Stromal cell of bone marrow (primary cell): ENCODE measurements around the gene MYO9A.

Experiments used
- DNase-seq: peaks from one replicate; pipeline ENCODE4 v3.0.0-alpha.2; 2012; ENCODE audit warnings: low read depth

Gene MYO9A

DNA sequence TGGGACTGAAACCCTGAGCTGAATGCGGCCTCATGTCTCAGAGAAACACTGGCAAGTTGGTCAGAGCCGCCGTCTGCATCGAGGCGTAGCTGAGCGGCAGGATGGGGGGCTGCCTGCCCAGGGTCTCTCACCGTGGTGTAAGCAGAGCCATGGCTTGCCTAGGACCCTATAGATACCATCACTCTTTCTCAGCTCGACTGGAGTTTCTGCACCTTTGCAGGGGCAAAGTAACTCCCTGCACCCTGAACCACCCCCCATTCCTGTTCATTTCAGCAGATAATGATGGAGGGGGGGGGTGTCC, 336.0 kb downstream of the MYO9A start:
- no peak for DNase-seq

DNA sequence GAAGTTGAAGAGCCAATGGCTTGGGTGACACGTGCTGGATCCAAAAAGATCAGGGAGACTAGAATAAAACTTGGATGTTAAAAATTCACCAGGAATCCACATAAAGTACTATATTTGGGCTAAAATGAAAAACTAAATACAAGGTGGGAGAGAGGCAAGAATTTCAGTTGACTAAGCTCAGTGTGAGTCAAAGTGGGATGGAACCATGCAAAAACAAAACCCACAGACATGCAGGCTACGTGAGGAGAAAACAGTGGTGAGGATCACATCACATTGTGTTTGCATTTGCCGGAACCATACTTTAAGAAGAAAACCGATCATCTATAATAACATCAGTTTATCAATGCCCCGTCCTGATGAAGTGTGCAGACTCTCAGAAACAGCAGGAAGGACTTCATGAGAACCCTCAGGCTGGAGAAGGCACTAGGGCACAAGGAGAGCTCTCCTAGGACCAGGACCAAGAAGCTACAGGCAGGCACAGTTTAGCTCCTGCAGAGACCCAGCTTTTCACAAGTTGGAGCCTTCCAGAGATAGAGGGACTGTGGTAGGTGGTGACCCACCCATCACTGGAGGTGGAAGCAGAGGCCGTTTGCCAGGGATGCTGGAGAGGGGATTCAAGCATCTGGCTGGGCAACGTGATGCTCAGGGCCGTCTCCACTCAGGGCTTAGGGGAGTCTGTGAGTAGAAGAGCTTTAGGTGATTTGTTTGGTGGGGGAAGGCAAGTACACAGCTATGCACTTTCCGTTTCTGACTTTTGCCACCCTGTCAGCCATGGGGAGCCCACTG, 336.6 kb downstream of the MYO9A start:
- DNase-seq: no peak

DNA sequence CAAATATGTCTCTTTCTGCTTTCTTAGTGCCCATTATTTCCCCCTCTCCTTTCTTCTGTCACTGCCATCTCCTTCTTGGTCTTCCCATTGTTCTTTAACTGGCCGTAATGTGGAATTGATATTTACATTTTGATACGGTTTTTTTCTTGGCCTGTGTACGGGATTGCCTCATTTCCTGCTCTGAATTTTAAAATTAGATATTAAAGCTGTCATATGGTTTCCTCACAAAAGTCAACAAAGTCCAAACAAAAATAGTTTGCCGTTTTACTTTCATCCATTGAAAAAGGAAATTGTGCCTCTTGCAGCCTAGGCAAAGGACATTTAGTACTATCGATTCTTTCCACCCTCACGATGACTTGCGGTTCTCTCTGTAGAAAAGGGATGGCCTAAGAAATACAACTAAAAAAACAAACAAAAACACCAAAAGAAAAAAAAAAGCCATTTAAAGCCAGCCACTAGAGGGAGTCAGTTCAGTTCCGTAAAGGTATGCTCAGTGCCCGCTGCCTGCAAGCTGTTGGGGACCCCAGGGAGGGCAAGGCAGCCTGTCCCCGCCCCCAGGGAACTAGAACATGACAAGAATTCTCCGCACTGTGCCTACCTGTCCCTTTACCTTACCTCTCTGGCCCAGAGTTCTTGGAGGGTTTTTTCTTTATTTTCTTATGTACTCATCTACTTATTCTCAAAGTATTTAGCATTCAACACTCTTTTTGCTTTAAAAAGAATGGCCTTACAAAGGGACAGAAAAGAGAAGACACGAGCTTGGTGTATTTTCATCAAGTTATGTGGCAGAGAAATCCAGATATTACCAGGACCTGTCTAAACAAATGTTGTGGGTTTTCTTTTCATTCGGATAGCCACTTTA, 337.6 kb downstream of the MYO9A start:
- peak; percentile 43 for DNase-seq

DNA sequence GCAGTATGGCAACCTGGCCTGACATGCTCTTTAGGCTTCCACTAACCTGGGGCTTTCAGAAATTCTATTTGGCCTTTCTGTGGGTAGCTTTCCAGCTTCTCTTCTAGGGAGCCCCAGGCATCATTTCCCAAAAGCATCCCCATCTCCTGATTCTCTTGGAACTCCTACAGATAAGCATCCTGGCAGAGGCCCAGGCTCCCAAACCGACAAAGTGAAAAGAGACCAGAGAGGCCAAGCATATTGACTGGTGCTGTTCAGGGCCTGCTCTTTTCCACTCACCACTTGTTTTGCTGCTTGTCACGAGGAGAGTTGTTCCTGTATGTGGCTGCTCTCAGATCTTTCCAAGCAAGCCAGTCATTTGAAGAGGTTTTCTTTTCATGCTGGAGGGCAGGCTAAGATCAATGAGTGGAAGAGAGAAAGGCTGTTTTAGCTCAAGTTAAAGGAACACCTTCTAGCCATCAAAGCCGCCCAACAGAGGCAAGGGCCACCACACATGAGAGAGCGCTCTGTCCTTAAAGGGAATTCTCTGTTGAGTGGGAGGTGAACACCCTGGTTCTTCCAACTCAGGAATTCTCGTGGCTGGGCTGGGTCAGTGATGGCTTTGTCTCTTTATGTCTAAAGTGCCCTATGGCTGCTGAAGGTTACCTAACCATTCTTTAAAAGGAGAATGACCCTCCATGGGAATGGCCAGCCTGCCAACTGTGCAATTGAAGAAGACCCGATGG, 338.7 kb downstream of the MYO9A start:
- DNase-seq: no peak

DNA sequence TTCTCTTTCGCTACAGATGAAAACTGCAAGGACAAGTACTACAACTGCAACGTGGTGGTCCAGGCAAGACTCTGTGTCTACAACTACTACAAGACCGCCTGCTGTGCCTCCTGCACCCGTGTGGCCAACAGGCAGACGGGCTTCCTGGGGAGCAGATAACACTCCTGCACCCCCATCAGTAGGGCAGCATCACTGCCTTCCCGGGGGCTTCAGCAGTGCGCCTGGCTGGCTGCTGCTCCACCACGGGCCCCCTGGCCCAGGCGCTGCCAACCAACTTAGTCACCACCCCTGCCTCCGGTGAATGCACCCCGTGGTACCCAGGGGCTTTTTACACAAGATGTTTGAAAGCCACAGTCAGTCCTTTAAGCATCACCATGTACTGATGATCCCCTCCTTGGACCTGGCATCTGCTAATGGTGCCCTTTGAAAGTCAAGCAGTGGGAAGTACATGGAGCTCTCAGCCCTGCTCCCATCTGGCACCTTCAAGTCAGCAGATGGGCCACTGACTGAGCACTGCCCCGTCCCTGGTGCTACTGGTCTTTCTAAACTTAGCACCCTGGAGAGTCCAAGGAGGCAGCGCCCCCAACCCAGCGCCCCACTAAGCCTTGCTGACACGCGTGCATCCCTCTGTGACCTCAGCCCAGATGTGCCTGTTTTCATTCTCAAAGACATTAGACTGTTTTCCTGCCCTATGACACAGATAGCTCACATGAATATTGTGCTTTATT, 340.6 kb downstream of the MYO9A start:
- DNase-seq: no peak

DNA sequence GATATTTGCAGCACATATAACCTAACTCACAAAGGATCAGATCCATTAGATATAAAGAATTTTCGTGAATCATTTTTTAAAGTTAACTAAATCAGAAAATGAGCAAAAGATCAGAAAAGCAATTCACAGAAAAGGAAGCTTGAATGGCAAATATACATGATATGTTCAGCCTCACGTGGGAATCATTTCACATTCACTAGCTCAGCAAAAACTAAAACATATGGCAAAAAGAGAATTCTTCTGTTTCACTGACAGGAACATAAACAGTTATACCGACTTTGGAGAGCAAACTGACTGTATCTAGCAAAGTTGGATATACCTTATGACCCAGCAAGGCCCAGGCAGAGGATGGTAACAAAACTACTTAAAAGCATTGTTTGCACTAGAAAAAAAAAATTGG, 341.6 kb downstream of the MYO9A start:
- DNase-seq: no peak

DNA sequence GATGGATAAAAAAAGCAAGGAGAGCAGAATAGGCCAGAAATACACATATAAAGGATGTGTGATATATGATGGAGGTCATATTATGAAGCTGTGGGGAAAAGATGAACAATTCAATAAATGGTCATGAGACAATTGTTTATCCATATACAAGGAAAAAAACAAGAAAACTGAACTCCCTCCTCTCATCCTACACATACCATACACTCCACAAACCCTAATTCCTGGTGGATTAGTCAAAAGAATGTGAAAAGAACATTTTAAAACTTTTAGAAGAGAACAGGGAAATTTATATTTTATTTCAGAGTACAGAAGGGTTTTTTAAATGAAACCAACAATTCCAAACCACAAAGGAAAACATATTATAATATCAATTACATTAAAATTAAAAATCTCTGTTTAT, 342.1 kb downstream of the MYO9A start:
- no peak for DNase-seq

DNA sequence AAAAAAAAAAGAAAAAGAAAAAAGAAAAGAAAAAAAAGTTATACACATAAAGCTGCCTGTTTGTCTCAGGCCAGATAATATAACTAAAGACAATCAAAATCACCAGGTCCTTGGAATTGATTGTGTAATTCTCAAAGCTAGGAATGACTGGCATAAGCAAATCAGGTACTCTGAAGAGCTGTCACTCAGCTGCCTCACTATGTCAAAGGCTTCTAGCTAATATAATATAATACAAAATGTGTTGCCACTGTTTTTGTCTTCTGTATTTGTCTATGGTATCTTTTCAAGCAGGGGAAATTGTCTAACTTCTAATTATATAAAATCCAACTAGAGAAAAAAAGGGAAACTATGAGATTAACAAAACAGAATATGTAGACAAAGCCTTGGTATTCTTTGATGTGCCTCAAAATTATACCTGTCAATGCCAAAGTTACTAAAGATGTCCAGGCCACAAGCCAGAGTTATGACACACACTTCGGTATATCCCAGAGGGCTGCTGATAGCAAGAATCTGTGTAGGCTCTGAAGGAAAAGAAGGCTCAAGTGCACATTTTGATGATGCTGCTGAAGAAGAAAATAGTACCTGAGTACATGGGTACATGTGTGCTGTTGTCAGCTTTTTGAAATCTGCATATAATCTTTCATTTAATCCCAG, 344.6 kb downstream of the MYO9A start:
- no peak for DNase-seq
